Measurements from ENCODE around the gene GRIN2D. TPM values are rescaled to one million over a fixed set of nuclear protein-coding genes. Genes with fewer than 3 reads are reported as not detected.
A peak's percentile ranks its signal among the peaks of the same experiment; 100 is the strongest.

GRIN2D gene
- polyA plus RNA-seq, 3 donors: 0.13 to 0.29 TPM; not detected in 1

- intact Hi-C loops (cut with micrococcal nuclease): no loop called here
- Histone ChIP-seq H3K4me3 (replicated peaks in 1 of 3; ENCODE audit: low read depth in 2 of 3, low read length in 3 of 3) (peak overlapping the region; percentile 24 to 78 (median 41)), H3K27me3 (ENCODE audit: control insufficient read depth in 2 of 2, insufficient read depth in 2 of 2, low read length in 2 of 2) (peaks cover 0 to 21% of the 10 kb centered on the region in 2 donors), H3K9ac (ENCODE audit: insufficient read depth, low read length, poor library complexity, severe bottlenecking) (no peak overlapping the region), H2AFZ (ENCODE audit: insufficient read depth, low read depth, low read length, poor library complexity, severe bottlenecking) (peak overlapping the region; percentile 87), H3K36me3 (replicated peaks in 1 of 2; ENCODE audit: control insufficient read depth in 1 of 2, insufficient read depth in 2 of 2, low read length in 2 of 2) (no peaks in the 10 kb centered on the region), H3K4me1 (ENCODE audit: control insufficient read depth in 1 of 2, insufficient read depth in 2 of 2, low read length in 2 of 2) (peaks cover 23 to 30% of the 10 kb centered on the region in 2 donors), H3K4me2 (replicated peaks; ENCODE audit: extremely low read depth, low read length, poor library complexity, severe bottlenecking) (peak overlapping the region; percentile 74), H3K79me2 (ENCODE audit: insufficient read depth, low read length) (no peaks in the 10 kb centered on the region), H3K27ac (ENCODE audit: low read depth in 1 of 2, low read length in 2 of 2) (no peak overlapping the region), H3K9me3 (replicated peaks in 1 of 2; ENCODE audit: control insufficient read depth in 1 of 2, insufficient read depth in 1 of 2, low read length in 2 of 2) (no peaks in the 10 kb centered on the region), H4K20me1 (ENCODE audit: insufficient read depth, low read length) (no peaks in the 10 kb centered on the region)
- WGBS (ENCODE audit: insufficient coverage): 26% methylated on average over 29 of the region's 30 CpGs
- H3K9me3 Mint-ChIP-seq: peaks cover 0 to 9% (median 1%) of the 10 kb centered on the region in 7 donors
- no peak for TF ChIP-seq CTCF (IDR thresholded peaks at IDR 0.05)
- H3K36me3 Mint-ChIP-seq: peaks cover 0 to 4% of the 10 kb centered on the region in 2 donors
- H3K4me1 Mint-ChIP-seq: peaks cover 29% of the 10 kb centered on the region
- H3K4me3 Mint-ChIP-seq: peak overlapping the region; percentile 72 to 87
- peaks cover 28 to 42% (median 32%) of the 10 kb centered on the region in 3 donors for H3K27me3 Mint-ChIP-seq (ENCODE audit: low read depth in 3 of 3)
- no peak for DNase-seq
- H3K27ac Mint-ChIP-seq: peak overlapping the region in 2 of 7 donors; percentile 22 to 89
Measured at GRCh38 chr19:48415806-48416221, 22.3 kb downstream of the GRIN2D start.

- Histone ChIP-seq H3K9me3 (replicated peaks in 1 of 2; ENCODE audit: control insufficient read depth in 1 of 2, insufficient read depth in 1 of 2, low read length in 2 of 2) (no peaks in the 10 kb centered on the region), H3K9ac (ENCODE audit: insufficient read depth, low read length, poor library complexity, severe bottlenecking) (no peak overlapping the region), H3K27me3 (ENCODE audit: control insufficient read depth in 2 of 2, insufficient read depth in 2 of 2, low read length in 2 of 2) (peaks cover 0 to 21% of the 10 kb centered on the region in 2 donors), H3K4me1 (ENCODE audit: control insufficient read depth in 1 of 2, insufficient read depth in 2 of 2, low read length in 2 of 2) (peaks cover 23 to 30% of the 10 kb centered on the region in 2 donors), H4K20me1 (ENCODE audit: insufficient read depth, low read length) (no peaks in the 10 kb centered on the region), H3K36me3 (replicated peaks in 1 of 2; ENCODE audit: control insufficient read depth in 1 of 2, insufficient read depth in 2 of 2, low read length in 2 of 2) (no peaks in the 10 kb centered on the region), H3K27ac (ENCODE audit: low read depth in 1 of 2, low read length in 2 of 2) (no peak overlapping the region), H2AFZ (ENCODE audit: insufficient read depth, low read depth, low read length, poor library complexity, severe bottlenecking) (no peak overlapping the region), H3K4me3 (replicated peaks in 1 of 3; ENCODE audit: low read depth in 2 of 3, low read length in 3 of 3) (no peak overlapping the region), H3K79me2 (ENCODE audit: insufficient read depth, low read length) (no peaks in the 10 kb centered on the region), H3K4me2 (replicated peaks; ENCODE audit: extremely low read depth, low read length, poor library complexity, severe bottlenecking) (no peak overlapping the region)
- Mint-ChIP-seq H3K9me3 (peaks cover 0 to 9% (median 1%) of the 10 kb centered on the region in 7 donors), H3K4me1 (peaks cover 29% of the 10 kb centered on the region), H3K4me3 (no peak overlapping the region), H3K27me3 (ENCODE audit: low read depth in 3 of 3) (peaks cover 25 to 42% (median 31%) of the 10 kb centered on the region in 3 donors), H3K27ac (peak overlapping the region in 1 of 7 donors; percentile 13), H3K36me3 (peaks cover 0 to 4% of the 10 kb centered on the region in 2 donors)
- no peak for TF ChIP-seq CTCF (IDR thresholded peaks at IDR 0.05)
- 89% methylated on average over 7 of the region's 7 CpGs for WGBS (ENCODE audit: insufficient coverage)
- no peak for DNase-seq
- intact Hi-C loops (cut with micrococcal nuclease): no loop called here
Measured at GRCh38 chr19:48417421-48417820, 24.0 kb downstream of the GRIN2D start.
